IMR-90 (cell line): Measurements from ENCODE around the gene THADA. TPM values are rescaled to one million over a fixed set of nuclear protein-coding genes. Genes with fewer than 3 reads are reported as not detected.

Source experiments
- ATAC-seq: fragments of 200-7000 bp; cut with Tn5 transposase; 2 replicates; pipeline ENCODE4 v1.9.1; 2020; ENCODE audit warnings: low read depth, mild to moderate bottlenecking, moderate library complexity
- BruUV-seq: library from RNA; stranded (reverse); fragments of 400-500 nt; replicated peaks from 2 replicates; lab custom pipeline; 2021; lab: Mats Ljungman, UMichigan
- CTCF ChIA-PET: fragments of 300-600 bp; formaldehyde crosslinking; extraction: SDS; loops from one replicate; lab custom pipeline; 2021; ENCODE audit warnings: antibody characterized with exemption; lab: Yijun Ruan, JAX
- POLR2A ChIA-PET: fragments of 300-600 bp; sonication (Branson Sonifier 250); formaldehyde crosslinking; loops from one replicate; lab custom pipeline; 2022; ENCODE audit warnings: antibody characterized with exemption; ENCODE audit not compliant: unreplicated experiment; lab: Charles Lee
- DNase-seq: peaks from one replicate; pipeline ENCODE4 v3.0.0; 2013
- H2AFZ ChIP-seq: replicated peaks from 2 replicates; pipeline ENCODE3; 2013; ENCODE audit warnings: low read length, mild to moderate bottlenecking; ENCODE audit not compliant: poor library complexity
- H2AK5ac ChIP-seq: 2 replicates; pipeline ENCODE4 v1.6.1; 2013; ENCODE audit warnings: low read depth, low read length, inconsistent platforms
- H2AK9ac ChIP-seq: replicated peaks from 2 replicates; pipeline ENCODE3; 2013; ENCODE audit warnings: mild to moderate bottlenecking, low read depth, low read length, moderate library complexity; ENCODE audit not compliant: poor library complexity
- H2BK120ac ChIP-seq: 2 replicates; pipeline ENCODE4 v1.6.1; 2013; ENCODE audit warnings: low read depth, low read length, inconsistent platforms
- H2BK15ac ChIP-seq: 3 replicates; pipeline ENCODE4 v1.6.1; 2013; ENCODE audit warnings: low read depth, low read length, inconsistent platforms
- H2BK20ac ChIP-seq: 2 replicates; pipeline ENCODE4 v1.6.1; 2013; ENCODE audit warnings: low read depth, mild to moderate bottlenecking, inconsistent platforms, low read length, moderate library complexity
- H2BK5ac ChIP-seq: 2 replicates; pipeline ENCODE4 v1.6.1; 2013; ENCODE audit warnings: mild to moderate bottlenecking, low read depth, low read length, inconsistent platforms; ENCODE audit not compliant: poor library complexity, severe bottlenecking
- H3K14ac ChIP-seq: replicated peaks from 2 replicates; pipeline ENCODE4 v1.6.1; 2013; ENCODE audit warnings: low read depth, low read length, inconsistent platforms
- H3K18ac ChIP-seq: 2 replicates; pipeline ENCODE4 v1.6.1; 2013; ENCODE audit warnings: low read depth, low read length, control low read depth
- H3K23ac ChIP-seq: 2 replicates; pipeline ENCODE4 v1.6.1; 2013; ENCODE audit warnings: low read depth, low read length, inconsistent platforms
- H3K27ac ChIP-seq: 2 replicates; pipeline ENCODE4 v1.5.1; 2013; ENCODE audit warnings: mild to moderate bottlenecking, control low read depth, low read length; ENCODE audit not compliant: insufficient read depth
- H3K27me3 ChIP-seq: 2 replicates; pipeline ENCODE4 v1.6.1; 2013; ENCODE audit warnings: low read length; ENCODE audit not compliant: control insufficient read depth, insufficient read depth
- H3K36me3 ChIP-seq: 2 replicates; pipeline ENCODE4 v1.6.1; 2013; ENCODE audit warnings: low read length, mixed read lengths; ENCODE audit not compliant: control insufficient read depth, insufficient read depth
- H3K4ac ChIP-seq: 2 replicates; pipeline ENCODE4 v1.6.1; 2013; ENCODE audit warnings: low read depth, low read length, inconsistent platforms
- H3K4me1 ChIP-seq: 2 replicates; pipeline ENCODE4 v1.6.1; 2013; ENCODE audit warnings: low read length, mixed read lengths; ENCODE audit not compliant: control insufficient read depth, insufficient read depth
- H3K4me2 ChIP-seq: 2 replicates; pipeline ENCODE4 v1.6.1; 2013; ENCODE audit warnings: low read depth, mild to moderate bottlenecking, control low read depth, low read length, moderate library complexity
- H3K4me3 ChIP-seq: 2 replicates; pipeline ENCODE4 v1.5.1; 2013; ENCODE audit warnings: low read depth, mild to moderate bottlenecking, control low read depth, low read length, moderate library complexity; ENCODE audit not compliant: insufficient read depth
- H3K56ac ChIP-seq: 2 replicates; pipeline ENCODE4 v1.6.1; 2013; ENCODE audit warnings: low read length, inconsistent platforms; ENCODE audit not compliant: insufficient read depth; ENCODE audit errors: extremely low read depth
- H3K79me1 ChIP-seq, 2 experiments: 2 replicates each; pipeline ENCODE4 v1.6.1; 2013; ENCODE audit warnings: low read length in 2 of 2, inconsistent platforms in 1 of 2, low read depth in 1 of 2
- H3K9ac ChIP-seq: 2 replicates; pipeline ENCODE4 v1.6.1; 2013; ENCODE audit warnings: low read depth, low read length, control low read depth
- H3K9me1 ChIP-seq: 2 replicates; pipeline ENCODE4 v1.6.1; 2013; ENCODE audit warnings: low read length, inconsistent platforms; ENCODE audit not compliant: insufficient read depth
- H3K9me3 ChIP-seq: 2 replicates; pipeline ENCODE4 v1.6.1; 2013; ENCODE audit warnings: low read length; ENCODE audit not compliant: control insufficient read depth, insufficient read depth
- H4K20me1 ChIP-seq: 2 replicates; pipeline ENCODE4 v1.6.1; 2013; ENCODE audit warnings: low read length, inconsistent platforms; ENCODE audit not compliant: insufficient read depth
- H4K5ac ChIP-seq: 2 replicates; pipeline ENCODE4 v1.6.1; 2013; ENCODE audit warnings: mild to moderate bottlenecking, low read depth, low read length, control low read depth
- H4K8ac ChIP-seq, 2 experiments: 2 replicates each; pipeline ENCODE4 v1.6.1; 2013; ENCODE audit warnings: low read depth in 2 of 2, low read length in 2 of 2, control low read depth in 1 of 2, inconsistent platforms in 1 of 2
- H4K91ac ChIP-seq: 2 replicates; pipeline ENCODE4 v1.6.1; 2013; ENCODE audit warnings: low read depth, low read length, inconsistent platforms; ENCODE audit not compliant: insufficient read depth
- BHLHE40 ChIP-seq: fragments of 150-350 bp; IDR thresholded peaks from 2 replicates; pipeline ENCODE4 v1.6.1; 2016; ENCODE audit warnings: mild to moderate bottlenecking, low read depth, low read length
- ELK1 ChIP-seq: fragments of 150-350 bp; IDR thresholded peaks from 2 replicates; pipeline ENCODE4 v1.6.1; 2016; ENCODE audit warnings: low read depth, mild to moderate bottlenecking, low read length, moderate library complexity, borderline replicate concordance
- FOS ChIP-seq: fragments of 150-350 bp; IDR thresholded peaks from 2 replicates; pipeline ENCODE4 v1.6.1; 2016; ENCODE audit warnings: low read depth, low read length
- MAFK ChIP-seq: IDR thresholded peaks from 2 replicates; pipeline ENCODE4 v1.6.1; 2012; ENCODE audit warnings: low read depth, low read length, improper control_type of control experiment
- NFE2L2 ChIP-seq: fragments of 150-350 bp; IDR thresholded peaks from 2 replicates; pipeline ENCODE4 v1.6.1; 2016; ENCODE audit warnings: low read depth, mild to moderate bottlenecking, low read length
- RAD21 ChIP-seq: IDR thresholded peaks from 2 replicates; pipeline ENCODE4 v1.6.1; 2012; ENCODE audit warnings: low read length, improper control_type of control experiment
- RCOR1 ChIP-seq: IDR thresholded peaks from 2 replicates; pipeline ENCODE4 v1.6.1; 2012; ENCODE audit warnings: mild to moderate bottlenecking, low read length, improper control_type of control experiment; ENCODE audit not compliant: insufficient replicate concordance
- SMC3 ChIP-seq: fragments of 150-350 bp; IDR thresholded peaks from 2 replicates; pipeline ENCODE4 v1.6.1; 2016; ENCODE audit warnings: low read depth, mild to moderate bottlenecking, antibody characterized with exemption, low read length, moderate library complexity
- WGBS, 2 experiments: methylation state at CpG; one replicate each; pipeline versions ENCODE4 v1.1.5 to v1.1.7; 2013; ENCODE audit warnings: missing lambda C conversion rate in 2 of 2; ENCODE audit not compliant: insufficient read length in 1 of 2; ENCODE audit errors: extremely low coverage in 2 of 2; 5-methylcytosine and 5-hydroxymethylcytosine counted together
- dilution Hi-C: fragments of 300-500 bp; cut with HindIII; formaldehyde crosslinking; loops from one replicate; pipeline ENCODE4 v1.14.3; 2018; ENCODE audit warnings: low sequenced_read_pairs; ENCODE audit not compliant: unreplicated experiment
- in situ Hi-C: fragments of 300-500 bp; cut with MboI; formaldehyde crosslinking; loops from 3 replicates; pipeline ENCODE4 v1.14.3; 2019; ENCODE audit warnings: low sequenced_read_pairs, inconsistent platforms, mixed read lengths
- intact Hi-C: fragments of 100-400 bp; cut with micrococcal nuclease; formaldehyde crosslinking; loops from 2 replicates; pipeline ENCODE4 v1.10.0; 2022
- polyA plus RNA-seq, 3 experiments: library from polyadenylated mRNA; depleted of rRNA; stranded (reverse); fragments of >200 nt; gene quantifications; 2 replicates each; pipeline ENCODE4 v1.2.3, GENCODE V29; 2012; ENCODE audit warnings: low replicate concordance in 1 of 3
- total RNA-seq: library from RNA; depleted of rRNA; stranded (reverse); fragments of >200 nt; gene quantifications from 2 replicates; pipeline ENCODE4 v1.2.3, GENCODE V29; 2012
- TF ChIP-seq, protein P1 (sequence below): fragments of 150-350 bp; IDR thresholded peaks from 2 replicates; pipeline ENCODE4 v1.6.1; 2017; ENCODE audit warnings: mild to moderate bottlenecking, antibody characterized with exemption, low read length, low read depth

THADA gene
- total and polyA plus RNA-seq, 2 of the 4 experiments (the other 2 are of a cell fraction) = 10.5 to 21.3 TPM

DNA sequence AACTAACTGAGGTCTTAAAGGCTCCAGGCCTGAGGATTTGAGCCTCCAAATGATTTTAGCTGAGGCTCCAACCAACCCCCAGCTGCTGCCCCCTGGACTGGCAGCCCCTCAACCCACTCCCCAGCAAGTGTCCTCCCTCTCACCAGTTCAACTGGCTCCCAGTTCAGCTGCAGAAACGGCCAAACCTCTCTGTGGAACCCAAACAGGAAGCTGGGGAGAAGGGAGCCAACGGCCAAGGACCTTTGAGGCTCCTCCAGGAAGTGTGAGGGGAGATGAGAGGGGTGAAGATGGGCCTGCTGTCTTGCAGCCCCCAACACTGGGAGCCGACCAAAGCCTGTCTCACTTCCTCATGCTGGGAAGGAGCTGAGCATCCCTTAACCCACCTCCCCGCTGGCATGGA, 394.3 kb downstream of the THADA start:
- no peak overlapping the region for H3K14ac ChIP-seq
- H2BK120ac ChIP-seq = no peak overlapping the region
- H2BK15ac ChIP-seq = no peak overlapping the region
- in situ Hi-C loops (no loop called here), intact Hi-C loops (no loop called here), dilution Hi-C loops (no loop called here)
- no CpG with 5 or more reads among the region's 4 CpGs for WGBS, 2 experiments
- H3K9ac ChIP-seq = no peak overlapping the region
- CTCF ChIA-PET = interaction anchor here (0.6 kb wide), 1 partner anchor 10 kb away, joined by 5 read pairs; no protein-coding TSS in a partner anchor
- H3K9me3 ChIP-seq = no peaks in the 10 kb centered on the region
- H3K4me2 ChIP-seq = no peak overlapping the region
- H2BK20ac ChIP-seq = no peak overlapping the region
- H3K4ac ChIP-seq = no peak overlapping the region
- no peak overlapping the region for H2AFZ ChIP-seq
- no peak overlapping the region for H4K91ac ChIP-seq
- no peak overlapping the region for H3K23ac ChIP-seq
- DNase-seq (no peak), ATAC-seq (no peak)
- no peak overlapping the region for H4K5ac ChIP-seq
- no peaks in the 10 kb centered on the region for H3K9me1 ChIP-seq
- H3K18ac ChIP-seq = no peak overlapping the region
- H2AK5ac ChIP-seq = no peak overlapping the region
- no peak overlapping the region for H3K4me3 ChIP-seq
- no peaks in the 10 kb centered on the region for H3K79me1 ChIP-seq
- no peaks in the 10 kb centered on the region for H4K20me1 ChIP-seq
- no TSS peak for BruUV-seq
- H3K4me1 ChIP-seq = no peaks in the 10 kb centered on the region
- POLR2A ChIA-PET = no interaction called here
- H4K8ac ChIP-seq = no peak overlapping the region
- no peak overlapping the region for H3K27ac ChIP-seq
- H2BK5ac ChIP-seq = no peak overlapping the region
- H2AK9ac ChIP-seq = no peak overlapping the region
- no peaks in the 10 kb centered on the region; the same call in 1 of the 2 replicates for H3K27me3 ChIP-seq
- H3K56ac ChIP-seq = no peak overlapping the region
- TF ChIP-seq SMC3 (no peak), NFE2L2 (no peak), ELK1 (no peak), RAD21 (no peak), BHLHE40 (no peak), RCOR1 (no peak), FOS (no peak), MAFK (no peak)
- TF ChIP-seq, protein P1, sequence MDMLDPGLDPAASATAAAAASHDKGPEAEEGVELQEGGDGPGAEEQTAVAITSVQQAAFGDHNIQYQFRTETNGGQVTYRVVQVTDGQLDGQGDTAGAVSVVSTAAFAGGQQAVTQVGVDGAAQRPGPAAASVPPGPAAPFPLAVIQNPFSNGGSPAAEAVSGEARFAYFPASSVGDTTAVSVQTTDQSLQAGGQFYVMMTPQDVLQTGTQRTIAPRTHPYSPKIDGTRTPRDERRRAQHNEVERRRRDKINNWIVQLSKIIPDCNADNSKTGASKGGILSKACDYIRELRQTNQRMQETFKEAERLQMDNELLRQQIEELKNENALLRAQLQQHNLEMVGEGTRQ = no peak
- H3K36me3 ChIP-seq = no peaks in the 10 kb centered on the region
